Activated CD8-positive, alpha-beta memory T cell treated with anti-CD3 and anti-CD28 coated beads, Interleukin-2, amount 50 U/mL, for 1 hour (primary cell): ENCODE data around the gene RPL7A.
"Not testable (repeated sequence)": the region's sequence is repeated elsewhere in the genome, so short reads cannot be mapped to it uniquely, and the experiment has no call there.

Experiments
- DNase-seq: peaks from one replicate; pipeline ENCODE4 v3.0.0-alpha.2; 2020; ENCODE audit errors: extremely low read depth

Gene RPL7A

GRCh38 chr9:133389025-133389557, 41.1 kb downstream of the RPL7A start:
- no peak for DNase-seq

GRCh38 chr9:133389562-133389961, 41.5 kb downstream of the RPL7A start:
- no peak for DNase-seq

DNA sequence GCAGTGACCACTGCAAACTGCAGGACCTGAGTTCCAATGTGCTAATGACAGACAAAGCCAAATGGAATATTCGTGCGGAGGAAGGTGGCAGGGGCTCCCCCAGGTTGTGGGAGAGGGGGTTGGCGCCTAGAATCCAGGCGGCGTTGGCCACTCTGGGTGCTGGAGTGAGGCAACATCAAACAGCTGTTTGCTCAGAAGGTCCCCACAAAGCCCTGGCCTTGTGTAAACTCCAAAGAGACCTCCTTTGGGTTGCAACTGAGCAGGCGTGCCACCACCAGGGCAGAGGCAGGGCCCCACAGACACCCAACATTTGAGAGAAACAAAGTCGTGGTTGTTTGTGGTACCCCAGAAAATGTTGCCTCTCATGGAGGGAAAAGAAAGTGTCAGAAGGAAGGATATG, 42.7 kb downstream of the RPL7A start:
- DNase-seq = no peak

DNA sequence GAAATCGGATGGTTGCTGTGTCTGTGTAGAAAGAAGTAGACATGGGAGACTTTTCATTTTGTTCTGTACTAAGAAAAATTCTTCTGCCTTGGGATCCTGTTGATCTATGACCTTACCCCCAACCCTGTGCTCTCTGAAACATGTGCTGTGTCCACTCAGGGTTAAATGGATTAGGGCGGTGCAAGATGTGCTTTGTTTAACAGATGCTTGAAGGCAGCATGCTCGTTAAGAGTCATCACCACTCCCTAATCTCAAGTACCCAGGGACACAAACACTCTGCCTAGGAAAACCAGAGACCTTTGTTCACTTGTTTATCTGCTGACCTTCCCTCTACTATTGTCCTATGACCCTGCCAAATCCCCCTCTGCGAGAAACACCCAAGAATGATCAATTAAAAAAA, 43.4 kb downstream of the RPL7A start:
- not testable (repeated sequence) for DNase-seq

GRCh38 chr9:133392308-133392707, 44.3 kb downstream of the RPL7A start:
- DNase-seq = not testable (repeated sequence)

DNA sequence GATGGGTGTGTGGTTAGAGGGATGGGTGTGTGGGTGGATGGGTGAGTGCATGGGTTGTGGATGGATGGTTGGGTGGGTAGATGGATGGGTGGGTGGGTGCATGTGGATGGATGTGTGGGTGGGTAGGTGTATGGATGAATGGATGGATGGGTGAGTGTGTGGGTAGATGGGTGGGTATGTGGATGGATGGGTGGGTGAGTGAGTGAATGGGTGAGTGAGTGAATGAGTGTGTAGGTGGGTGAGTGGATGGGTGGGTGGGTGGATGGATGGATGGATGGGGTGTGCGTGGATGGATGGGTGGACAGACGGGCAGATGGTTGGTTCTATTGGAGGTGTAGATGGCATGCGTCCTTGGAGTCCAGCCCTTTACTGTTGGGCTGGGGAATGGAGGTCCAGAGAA, 45.4 kb downstream of the RPL7A start:
- no peak for DNase-seq

DNA sequence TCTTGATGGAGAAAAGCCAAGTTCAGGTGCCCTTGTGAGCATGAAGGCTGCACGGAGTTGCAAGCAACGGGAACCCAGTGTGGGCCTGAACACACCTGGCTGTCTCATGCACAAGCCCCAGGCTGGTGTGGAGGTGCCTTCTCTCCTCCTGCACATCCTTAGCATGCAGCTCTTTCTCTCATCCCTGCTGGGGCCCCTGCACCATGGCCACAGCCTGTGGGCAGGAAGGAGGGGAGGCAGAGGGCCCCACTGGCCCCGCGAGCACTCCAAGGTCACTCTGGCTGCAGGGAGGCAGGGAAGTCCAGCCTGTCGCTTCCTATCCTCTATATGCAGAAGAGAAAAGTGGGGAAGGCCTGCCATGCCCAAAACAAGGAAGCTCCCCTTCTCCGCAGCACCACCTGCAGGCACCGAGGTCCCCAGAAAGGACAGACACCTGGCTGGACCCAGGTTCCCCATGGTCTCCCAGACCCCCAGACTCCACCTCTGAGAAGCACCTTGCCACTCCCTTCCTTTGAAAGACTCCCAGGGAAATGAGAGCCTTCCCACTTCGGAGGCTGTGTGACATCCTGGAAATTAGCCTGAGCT, 46.8 kb downstream of the RPL7A start:
- no peak for DNase-seq

- DNase-seq = no peak
These were observed 48.9 kb downstream of the RPL7A start for GRCh38 chr9:133396952-133397351.

DNA sequence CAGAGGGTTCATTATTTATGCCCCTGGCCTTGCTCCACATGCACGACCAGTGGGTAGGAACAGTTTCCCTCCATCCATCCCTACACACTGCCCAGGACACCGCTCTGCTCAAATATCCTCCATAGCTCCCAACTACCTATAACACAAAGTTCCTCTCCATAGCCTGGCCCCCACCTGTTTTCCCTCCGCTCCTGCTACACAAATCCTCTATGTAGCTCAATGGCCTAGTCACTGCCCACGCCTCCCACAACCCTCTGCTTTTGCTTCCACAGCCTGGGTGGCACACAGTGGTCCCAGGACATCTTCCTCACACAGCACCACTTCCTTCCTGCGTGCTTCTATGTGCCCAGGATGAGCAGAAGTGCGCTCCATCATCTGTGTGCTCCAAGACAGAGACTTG, 49.4 kb downstream of the RPL7A start:
- no peak for DNase-seq

DNA sequence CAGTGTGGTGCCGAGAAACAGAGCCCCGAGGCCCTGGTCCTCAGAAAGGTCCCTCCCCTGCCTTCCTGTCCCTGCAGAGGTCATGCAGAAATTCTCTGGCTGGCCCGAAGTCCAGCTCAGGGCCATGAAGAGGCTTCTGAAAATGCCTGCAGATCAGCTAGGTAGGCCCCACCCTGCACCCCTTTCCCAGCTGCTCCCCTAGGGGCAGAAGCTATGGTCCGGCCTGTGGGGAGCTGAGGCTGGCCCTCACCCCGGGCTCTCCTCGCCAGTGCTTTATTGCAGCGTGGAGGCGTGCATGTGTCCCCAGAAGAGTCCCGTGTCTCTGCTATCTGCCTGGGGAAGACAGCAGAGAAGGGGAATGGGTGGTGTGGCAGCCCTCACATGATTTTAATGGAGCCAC, 49.9 kb downstream of the RPL7A start:
- no peak for DNase-seq

DNA sequence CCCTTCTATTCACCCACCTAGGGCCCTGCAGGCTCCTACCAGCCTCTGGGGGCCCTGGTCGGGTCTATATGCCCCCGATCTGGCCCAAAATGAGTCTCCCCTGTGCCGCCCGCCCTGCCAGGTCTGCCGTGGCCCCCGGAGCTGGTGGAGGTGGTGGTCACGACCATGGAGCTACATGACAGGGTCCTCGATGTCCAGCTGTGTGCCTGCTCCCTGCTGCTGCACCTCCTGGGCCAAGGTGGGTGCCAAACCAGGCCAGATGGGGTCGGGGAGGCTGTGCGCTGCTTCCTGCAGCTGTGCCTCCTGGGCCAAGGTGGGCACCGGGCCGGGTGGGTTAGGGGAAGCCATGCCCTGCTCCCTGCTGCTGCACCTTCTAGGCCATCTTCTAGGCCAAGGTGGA, 52.3 kb downstream of the RPL7A start:
- DNase-seq = no peak
